Measurements from ENCODE around the gene MYOM1.

DNA sequence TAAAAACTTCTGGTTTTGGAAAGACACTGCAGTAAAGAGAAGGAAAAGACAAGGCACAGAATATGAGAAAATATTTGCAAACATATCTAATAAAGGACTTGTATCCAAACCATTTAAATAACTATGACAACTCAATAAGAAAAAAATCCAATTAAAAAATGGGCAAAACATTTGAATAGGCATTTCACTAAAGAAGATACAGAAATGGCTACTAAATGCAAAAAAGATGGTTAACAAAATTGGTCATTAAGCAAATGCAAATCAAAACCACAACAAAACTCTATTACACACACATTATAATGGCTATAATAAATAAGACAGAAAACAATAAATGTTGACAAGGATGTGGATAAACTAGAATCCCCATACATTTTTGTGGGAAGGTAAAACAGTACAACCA lies 14.5 kb downstream of the MYOM1 start:
- TF ChIP-seq, protein P1, sequence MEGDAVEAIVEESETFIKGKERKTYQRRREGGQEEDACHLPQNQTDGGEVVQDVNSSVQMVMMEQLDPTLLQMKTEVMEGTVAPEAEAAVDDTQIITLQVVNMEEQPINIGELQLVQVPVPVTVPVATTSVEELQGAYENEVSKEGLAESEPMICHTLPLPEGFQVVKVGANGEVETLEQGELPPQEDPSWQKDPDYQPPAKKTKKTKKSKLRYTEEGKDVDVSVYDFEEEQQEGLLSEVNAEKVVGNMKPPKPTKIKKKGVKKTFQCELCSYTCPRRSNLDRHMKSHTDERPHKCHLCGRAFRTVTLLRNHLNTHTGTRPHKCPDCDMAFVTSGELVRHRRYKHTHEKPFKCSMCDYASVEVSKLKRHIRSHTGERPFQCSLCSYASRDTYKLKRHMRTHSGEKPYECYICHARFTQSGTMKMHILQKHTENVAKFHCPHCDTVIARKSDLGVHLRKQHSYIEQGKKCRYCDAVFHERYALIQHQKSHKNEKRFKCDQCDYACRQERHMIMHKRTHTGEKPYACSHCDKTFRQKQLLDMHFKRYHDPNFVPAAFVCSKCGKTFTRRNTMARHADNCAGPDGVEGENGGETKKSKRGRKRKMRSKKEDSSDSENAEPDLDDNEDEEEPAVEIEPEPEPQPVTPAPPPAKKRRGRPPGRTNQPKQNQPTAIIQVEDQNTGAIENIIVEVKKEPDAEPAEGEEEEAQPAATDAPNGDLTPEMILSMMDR (conservative IDR thresholded peaks at IDR 0.05; ENCODE audit: low read depth, low read length) = no peak
- TF ChIP-seq EZH2phosphoT487 (IDR thresholded peaks at IDR 0.05; ENCODE audit: borderline replicate concordance, low read length) (no peak), EZH2 (IDR thresholded peaks at IDR 0.05; ENCODE audit: low read length, unreplicated experiment) (no peak)
